ELR (cell line): ENCODE results near the gene VCL.
"Not testable (repeated sequence)": the region's sequence is repeated elsewhere in the genome, so short reads cannot be mapped to it uniquely, and the experiment has no call there.

Experiments used
- DNase-seq: peaks from one replicate; pipeline ENCODE4 v3.0.0-alpha.2; 2015; ENCODE audit warnings: low read depth

The VCL gene

DNA sequence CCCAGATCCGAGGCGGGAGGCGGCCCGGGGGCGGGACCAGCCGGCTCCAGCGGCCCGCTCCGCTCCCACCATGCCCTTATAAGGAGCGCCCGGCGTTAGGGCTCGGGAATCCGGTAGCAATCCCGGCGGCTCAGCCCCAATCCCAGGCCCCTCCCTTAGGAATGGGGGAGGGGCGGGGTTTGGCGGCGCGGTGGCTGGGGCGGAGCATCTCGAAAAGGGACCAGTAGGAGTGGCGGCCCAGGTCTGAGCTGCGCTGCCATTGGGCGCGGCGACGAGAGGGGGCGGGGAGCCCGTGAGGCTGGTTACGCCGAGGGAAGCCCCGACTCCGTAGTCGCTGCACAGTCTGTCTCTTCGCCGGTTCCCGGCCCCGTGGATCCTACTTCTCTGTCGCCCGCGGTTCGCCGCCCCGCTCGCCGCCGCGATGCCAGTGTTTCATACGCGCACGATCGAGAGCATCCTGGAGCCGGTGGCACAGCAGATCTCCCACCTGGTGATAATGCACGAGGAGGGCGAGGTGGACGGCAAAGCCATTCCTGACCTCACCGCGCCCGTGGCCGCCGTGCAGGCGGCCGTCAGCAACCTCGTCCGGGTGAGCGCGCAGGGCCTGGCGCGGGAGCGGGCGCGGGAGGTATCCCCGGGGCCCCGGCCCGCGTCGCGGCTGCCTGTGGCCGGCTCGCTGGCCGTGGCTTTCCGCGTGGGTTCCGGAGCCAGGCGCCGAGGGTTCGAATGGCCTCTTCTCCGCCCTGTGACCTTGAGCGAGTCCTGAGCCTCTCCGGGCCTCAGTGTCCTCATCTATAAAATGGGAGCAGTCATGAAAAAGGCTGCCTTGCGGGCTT is at the start of gene VCL:
Gene VCL (plus strand): TSS at position 330 of the 836 bp plus-strand sequence. CDS start 92 bp downstream, at position 422.
- peak; percentile 98 for DNase-seq

DNA sequence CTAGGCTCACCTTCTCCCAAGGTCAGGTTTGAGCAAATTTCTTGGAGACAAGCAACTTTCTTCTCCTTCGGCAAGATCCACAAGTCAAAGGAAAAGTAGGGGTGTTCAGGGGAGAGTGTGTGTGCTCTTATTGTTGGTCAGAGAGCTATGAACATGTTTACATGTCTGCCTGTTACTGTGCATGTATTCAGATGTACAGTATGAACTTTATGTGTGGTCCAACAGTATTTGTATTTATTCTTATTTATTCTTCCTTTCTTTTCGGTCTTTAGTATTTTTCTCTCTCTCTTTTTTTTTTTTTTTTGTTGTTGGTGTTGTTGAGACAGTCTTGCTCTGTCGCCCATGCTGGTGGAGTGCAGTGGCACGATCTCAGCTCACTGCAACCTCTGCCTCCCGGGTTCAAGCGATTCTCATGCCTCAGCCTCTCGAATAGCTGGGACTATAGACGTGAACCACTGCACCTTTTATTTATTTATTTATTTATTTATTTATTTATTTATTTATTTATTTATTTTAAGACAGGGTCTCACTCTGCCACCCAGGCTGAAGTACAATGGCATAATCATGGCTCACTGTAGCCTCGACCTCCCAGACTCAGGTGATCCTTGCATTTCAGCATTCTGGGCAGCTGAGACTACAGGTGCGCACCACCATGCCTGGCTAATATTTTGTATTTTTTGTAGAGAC is 48.8 kb upstream of the VCL start:
- DNase-seq: no peak

DNA sequence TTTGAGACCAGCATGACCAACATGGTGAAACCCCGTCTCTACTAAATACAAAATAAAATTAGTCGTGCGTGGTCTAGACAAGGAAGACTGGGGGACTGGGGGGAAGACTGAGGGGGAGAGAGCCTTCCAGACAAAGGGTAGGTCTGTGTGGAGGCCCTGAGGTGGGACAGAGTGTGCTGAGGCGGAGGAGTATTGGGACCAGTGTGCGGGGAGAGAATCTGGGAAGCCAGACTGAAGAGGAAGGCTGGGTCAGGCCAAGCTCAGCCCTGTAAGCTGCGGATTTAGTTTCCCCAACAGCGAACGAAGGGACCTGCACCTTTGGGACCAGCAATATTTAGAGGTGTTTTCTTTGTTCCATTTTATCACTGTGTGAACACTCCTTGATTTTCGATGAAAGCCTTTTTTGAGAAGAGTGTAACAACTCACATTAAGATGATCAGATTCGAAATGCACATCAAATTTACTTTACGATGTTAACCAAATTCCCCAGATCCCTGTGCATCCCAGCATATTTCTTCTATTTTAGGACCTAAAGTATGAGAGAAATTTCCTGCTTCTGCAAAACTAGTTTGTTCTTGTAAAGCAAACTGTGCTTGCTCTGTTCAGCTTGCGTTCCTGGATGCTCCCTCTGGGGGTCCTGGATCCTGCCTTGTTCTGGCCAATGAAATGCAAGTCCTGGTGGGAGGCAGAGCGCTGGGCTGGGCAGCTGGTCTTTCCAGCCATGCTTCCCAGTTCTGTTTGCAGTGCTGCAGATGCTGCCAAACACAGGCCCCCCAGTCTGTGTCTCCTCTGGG is 47.6 kb upstream of the VCL start:
- no peak for DNase-seq

DNA sequence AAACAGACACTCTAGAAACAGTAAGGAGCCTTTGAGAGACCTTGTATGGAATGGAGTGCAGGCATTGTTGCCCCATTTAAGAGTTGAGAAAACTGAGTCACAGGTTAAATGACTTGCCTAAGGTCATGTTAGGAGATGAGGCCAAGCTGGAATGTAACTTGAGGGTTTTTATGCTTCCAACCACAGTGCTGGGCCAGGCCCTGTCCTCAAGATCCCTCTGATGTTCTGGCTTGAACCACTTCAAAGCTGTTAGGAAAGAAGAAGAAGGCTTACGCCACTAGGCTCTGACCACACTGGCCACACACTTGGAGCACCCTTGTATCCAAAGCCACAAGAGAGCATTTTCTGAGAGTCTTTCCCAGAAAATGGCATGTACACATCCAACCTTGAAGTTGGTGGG is 44.3 kb upstream of the VCL start:
- DNase-seq: no peak

DNA sequence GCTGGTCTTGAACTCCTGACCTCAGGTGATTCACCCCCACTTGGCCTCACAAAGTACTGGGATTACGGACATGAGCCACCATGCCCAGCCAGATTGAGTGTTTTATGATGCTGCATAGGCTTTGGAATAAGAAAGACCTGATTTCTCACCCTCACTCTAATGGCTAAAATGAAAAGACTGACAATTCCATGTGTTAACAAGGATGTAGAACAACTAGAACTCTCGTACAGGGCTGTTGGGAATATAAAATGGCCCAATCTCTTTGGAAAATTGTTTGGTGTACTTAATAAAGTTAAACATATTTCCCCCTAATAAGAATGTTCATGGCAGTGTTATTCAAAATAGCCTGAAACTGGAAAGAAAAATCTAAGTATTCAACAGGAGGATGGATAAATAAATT is 43.2 kb upstream of the VCL start:
- DNase-seq: no peak

DNA sequence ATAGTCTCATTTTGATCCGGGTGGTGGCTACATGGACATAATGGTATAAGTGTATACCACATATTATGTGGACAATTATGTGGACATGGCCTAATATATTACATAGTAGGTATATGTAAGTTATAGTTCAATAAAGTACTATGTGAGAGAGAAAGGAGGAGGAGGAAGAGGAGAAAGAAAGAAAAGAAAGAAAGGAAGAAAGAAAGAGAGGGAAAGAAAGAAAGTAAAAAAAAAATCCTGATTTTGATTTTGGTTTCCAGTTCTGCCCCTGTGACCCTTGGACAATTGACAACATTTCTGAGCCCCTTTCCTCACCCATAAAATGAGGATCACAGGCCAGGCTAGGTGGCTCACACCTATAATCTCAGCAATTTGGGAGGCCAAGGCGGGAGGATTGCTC is 42.2 kb upstream of the VCL start:
- no peak for DNase-seq

DNA sequence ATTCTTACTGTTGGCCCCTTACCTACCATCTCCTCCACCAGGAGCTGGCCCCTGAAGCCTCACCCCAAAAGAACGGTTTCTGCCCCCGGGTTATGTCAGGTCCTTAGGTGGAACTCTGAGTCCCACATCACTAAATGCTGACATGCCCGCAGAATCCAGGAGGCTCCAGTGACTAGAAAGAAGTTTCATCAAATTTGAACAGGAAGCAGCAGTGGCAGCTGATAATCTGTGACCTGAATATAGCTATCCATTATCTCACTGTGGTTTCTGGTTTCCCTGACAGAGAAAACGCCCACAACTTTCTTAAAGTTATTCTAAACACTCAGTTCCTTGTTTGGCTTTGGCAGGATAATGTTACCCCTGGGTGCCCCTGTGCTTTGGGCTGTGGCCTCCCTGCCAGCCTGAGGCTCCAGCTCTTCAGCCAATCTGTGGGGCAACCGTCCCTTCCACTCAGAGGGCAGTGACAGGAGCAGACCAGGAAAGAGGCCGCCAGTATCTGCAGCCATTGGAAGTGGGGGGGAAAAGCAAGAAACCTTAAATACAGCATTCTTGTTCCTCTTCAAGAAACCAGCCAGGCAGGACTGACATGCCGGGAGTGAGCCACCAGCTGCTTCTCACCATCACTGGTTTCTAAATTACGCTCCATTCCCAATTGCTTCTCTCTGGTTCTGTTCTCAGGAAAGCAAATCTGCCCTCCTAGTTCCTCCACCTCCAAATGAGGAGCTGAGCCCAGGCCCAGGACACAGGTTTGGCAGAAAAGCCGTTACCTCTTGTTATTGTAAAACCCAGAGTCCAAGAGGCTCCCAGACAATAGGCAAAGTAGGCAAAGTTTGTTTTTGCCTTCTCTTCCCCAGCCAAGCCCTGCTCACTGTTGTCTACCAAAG is 41.2 kb upstream of the VCL start:
- peak; percentile 33 for DNase-seq

DNA sequence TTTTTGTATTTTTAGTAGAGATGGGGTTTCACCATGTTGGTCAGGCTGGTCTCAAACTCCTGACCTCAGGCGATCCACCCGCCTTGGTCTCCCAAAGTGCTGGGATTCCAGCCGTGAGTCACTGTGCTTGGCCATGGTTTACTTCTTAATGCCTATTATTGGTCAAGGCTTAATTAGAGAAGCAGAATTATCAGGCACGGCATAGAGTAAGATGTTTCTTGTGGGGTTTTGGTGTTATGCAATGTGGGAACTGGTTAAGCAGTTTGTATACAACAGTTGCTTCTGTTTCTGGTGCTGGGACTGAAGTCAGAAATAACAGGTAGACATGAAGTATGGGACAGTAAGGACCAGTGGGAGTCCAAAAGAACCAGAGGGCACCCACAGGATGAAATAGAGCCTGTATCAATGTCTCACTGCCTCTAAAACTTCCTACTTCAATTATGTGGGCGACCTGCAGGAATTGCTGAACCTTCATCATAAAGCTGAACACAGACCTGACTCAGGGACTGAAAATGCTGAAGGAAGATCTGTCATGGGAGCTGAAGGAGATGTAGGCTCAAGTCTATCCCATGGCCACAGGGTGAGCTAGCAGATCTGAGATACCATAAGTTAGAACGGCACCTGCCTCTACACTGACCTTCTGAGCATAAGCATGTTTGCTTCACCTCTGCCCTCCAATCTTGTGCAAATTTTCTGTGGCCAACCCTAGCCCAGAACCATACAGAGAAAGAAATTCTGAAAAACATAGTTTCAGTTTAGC is 38.3 kb upstream of the VCL start:
- DNase-seq: peak; percentile 68

DNA sequence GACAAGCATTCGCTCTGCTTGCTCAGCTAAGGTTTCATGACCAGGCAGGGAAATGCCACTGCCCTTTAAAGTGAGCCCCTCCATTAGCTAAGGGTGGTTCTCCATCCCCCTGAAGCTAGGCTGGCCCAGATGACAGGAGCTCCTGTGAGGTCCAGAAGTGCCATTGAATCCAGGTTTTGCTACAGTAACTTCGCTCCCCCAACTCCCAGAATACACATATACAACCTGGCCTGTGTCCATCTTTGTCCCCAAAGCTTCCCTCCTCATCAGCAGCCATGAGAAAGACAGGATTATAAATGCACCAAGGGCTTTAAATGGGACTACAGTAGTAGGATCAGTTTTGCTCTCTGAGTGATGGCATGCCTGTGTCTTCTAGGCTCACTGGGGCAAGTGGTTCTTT is 35.5 kb upstream of the VCL start:
- no peak for DNase-seq

DNA sequence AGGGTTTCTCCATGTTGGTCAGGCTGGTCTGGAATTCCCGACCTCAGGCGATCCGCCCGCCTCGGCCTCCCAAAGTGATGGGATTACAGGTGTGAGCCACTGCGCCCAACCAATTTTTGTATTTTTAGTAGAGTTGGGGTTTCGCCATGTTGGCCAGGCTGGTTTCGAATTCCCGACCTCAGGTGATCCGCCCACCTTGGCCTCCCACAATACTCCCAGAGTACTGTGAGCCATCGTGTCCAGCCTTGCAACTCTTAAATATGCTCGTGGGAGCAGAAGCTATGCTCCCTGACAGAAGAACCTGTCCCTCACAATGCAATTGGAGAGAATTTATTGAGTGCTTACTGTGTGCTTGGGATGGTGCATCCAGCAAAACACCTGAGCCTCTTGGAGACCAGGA is 34.4 kb upstream of the VCL start:
- not testable (repeated sequence) for DNase-seq

DNA sequence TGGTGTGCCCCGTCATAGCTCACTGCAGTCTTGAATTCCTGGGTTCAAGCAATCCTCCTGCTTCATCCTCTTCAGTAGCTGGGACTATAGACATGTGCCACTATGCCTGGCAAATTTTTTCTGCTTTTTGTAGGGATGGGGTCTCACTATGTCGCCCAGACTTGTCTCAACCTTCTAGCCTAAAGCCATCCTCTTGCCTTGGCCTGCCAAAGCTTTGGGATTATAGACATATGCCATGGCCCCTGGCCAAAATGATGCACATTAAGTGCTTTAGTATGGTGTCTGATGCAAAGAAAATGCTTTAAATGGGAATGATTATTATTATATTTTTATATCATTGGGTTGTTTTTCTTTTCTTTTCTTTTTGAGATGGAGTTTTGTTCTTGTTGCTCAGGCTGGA is 33.2 kb upstream of the VCL start:
- DNase-seq: no peak

DNA sequence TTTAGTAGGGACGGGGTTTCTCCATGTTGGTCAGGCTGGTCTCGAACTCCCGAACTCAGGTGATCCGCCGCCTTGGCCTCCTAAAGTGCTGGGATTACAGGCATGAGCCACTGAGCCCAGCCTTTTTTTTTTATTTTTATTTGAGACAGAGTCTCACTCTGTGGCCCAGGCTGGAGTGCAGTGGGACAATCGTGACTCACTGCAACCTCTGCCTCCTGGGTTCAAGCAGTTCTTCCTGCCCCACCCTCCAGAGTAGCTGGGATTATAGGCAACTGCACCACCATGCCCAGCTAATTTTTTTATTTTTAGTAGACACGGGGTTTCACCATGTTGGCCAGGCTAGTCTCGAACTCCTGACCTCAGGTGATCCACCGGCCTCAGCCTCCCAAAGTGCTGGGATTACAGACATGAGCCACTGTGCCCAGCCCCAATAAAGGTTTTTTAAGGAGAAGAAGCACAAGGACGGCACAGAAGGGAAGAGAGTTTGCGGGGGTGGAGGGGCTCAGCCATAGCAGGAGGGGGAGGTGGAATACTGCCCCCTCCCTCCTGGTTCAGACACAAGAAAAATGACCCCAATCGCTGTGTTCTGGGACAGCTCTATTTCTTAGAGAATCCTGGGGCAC is 32.5 kb upstream of the VCL start:
- peak; percentile 54 for DNase-seq

DNA sequence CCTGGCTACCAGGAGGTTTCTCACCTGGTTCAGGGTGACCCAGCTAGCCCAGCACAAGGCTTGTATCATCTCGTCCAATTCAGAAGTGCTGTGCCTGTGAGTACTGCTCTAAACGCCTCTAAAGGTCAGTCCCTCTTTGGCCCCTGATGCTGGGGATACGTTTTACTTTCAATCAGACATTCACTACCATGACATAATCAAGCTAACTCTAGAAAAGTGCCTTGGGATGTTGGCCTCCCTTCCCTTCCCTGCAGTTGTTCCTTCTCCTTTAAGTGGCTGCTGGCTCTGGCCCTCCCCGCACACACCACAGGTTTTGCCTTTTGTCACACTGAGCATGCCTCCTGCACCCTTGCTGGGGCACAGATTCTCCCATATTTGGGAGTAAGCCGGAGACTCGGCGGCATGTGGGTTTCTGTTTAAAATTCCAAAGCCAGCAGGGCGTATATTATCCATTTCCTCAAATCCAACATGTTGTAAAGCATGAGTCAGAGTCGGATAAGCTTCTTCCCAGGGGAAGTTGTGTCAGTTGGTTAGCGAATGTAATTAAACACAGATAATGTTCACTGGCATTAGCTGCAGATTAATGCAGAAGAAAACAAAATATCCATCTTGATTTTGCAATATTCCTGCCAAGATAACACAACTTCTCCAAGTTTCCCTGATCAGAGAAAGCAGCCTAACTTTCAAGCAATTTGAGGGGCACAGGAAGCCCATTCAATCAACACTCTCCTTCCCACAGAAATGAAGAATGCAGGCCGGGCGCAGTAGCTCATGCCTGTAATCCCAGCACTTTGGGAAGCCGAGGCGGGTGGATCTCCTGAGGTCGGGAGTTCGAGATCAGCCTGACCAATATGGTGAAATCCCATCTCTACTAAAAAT is 31.8 kb upstream of the VCL start:
- peak; percentile 97 for DNase-seq

DNA sequence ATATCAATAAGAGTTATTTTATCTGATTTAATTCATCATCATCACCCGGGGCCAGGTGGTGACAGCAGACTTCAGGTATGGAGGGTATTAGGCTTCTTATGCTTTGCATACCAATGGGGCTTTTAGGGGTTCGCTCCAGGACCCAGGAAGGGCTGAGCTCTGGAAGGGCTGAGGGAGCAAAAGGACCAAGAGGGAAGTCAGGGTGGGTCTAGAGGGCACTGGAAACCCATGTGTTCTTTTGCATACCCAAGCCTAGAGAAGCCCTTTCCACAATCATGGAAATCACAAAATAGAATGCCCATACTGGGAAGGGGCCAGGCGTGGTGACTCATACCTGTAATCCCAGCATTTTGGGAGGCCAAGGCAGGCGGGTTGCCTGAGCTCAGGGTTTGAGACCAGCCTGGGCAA is 30.9 kb upstream of the VCL start:
- no peak for DNase-seq

DNA sequence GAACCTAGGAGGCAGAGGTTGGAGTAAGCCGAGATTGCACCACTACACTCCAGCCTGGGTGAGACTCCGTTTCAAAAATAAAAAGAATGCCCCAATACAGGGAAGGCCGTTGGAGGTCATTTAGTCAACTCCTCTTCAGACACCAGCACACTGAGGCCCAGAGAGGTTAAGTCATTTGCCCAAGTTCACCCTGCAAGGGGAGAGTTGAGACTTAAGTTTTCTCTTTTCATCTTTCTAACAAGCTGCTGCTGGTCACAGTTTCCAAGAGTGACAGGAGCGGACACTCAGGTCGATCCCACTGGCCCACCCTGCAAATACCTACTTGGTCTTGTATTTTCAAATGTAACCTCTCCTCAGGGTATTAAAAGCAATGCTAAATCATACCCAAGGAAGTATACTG is 30.4 kb upstream of the VCL start:
- no peak for DNase-seq

DNA sequence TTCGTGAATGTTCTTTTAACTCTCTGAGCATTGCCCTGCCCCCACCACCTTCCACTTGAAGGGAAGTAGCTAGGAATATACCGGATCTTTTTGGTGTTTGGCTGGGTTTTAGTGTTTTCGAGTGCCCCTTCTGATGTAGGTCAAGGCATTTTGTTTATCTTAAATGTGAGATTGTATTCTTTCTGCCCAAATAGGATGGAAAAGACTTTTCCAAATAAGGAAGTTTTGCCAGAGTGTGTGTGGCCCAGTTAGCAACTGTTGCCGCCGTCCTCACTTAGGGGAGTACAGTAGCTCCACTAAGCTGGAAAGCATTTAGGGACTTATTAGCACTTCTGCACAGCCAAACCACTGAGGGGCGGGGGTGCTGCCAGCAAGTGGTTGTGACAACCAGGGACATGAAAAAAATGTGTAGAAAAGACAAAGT is 29.8 kb upstream of the VCL start:
- no peak for DNase-seq

DNA sequence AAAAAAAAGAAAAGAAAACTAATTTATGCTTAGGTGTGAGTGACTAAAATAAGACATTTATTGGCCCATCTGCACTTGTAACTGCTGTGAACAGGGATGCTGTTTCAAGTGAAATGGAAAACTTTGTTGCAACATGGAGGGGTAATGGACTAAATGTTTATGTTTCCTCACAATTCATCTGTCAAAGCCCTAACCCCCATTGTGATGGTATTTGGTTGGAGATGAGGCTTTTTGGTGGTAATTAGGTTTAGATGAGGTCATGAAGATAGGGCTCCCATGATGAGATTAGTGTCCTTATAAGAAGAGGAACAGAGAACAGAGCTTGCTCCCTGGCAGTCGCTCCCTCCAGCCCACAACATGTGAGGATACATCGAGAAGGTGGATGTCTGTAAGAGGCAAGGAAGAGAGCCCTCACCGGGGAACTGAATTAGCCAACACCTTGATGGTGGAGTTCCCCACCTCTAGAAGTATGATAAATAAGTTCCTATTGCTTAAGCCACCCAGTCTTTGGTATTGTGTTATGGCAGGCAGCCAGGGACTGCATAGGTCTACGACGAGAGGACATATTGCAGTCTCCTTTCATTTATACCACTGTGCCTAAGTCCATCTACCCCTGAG is 28.6 kb upstream of the VCL start:
- DNase-seq: no peak

DNA sequence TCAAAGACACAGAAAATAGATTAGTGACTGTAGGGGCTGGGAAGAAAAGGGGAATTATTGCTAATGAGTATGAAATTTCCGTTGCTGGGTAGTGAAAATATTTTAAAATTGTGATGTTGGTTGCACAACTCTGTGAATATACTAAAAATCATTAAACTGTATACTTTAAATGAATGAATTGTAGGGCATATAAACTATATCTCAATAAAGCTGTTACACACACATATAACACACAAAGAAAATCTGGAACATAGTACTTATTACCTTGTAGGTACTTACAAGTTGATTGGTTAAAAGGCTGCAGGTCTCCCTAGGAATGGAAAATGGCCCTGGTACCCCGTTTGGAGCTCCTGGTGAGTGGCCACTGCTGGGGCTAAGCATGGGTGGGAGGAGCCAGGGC is 27.1 kb upstream of the VCL start:
- DNase-seq: no peak
